Mesothelial cell of epicardium (in vitro differentiated cells): ENCODE data around the gene PNKD. TPM values are rescaled to one million over a fixed set of nuclear protein-coding genes. Genes with fewer than 3 reads are reported as not detected.
A peak's percentile ranks its signal among the peaks of the same experiment; 100 is the strongest.

Experiments
- DNase-seq, 2 experiments: peaks; one replicate each; pipeline ENCODE4 v3.0.0; 2021; ENCODE audit warnings: low spot score in 2 of 2; ENCODE audit not compliant: unreplicated experiment in 2 of 2
- H3K27ac Mint-ChIP-seq: 2 replicates; pipeline ENCODE4 v1.8.0; 2021; ENCODE audit warnings: mixed read lengths
- H3K27me3 Mint-ChIP-seq: 2 replicates; pipeline ENCODE4 v1.8.0; 2021; ENCODE audit warnings: low read depth, mixed read lengths
- H3K36me3 Mint-ChIP-seq: 2 replicates; pipeline ENCODE4 v1.8.0; 2021; ENCODE audit warnings: mixed read lengths
- H3K4me1 Mint-ChIP-seq: 2 replicates; pipeline ENCODE4 v1.8.0; 2021; ENCODE audit warnings: mixed read lengths
- H3K4me3 Mint-ChIP-seq: 2 replicates; pipeline ENCODE4 v1.8.0; 2021; ENCODE audit warnings: mild to moderate bottlenecking, moderate library complexity, mixed read lengths
- H3K9me3 Mint-ChIP-seq: 2 replicates; pipeline ENCODE4 v1.8.0; 2021; ENCODE audit warnings: mixed read lengths
- CTCF ChIP-seq: fragments of 200-600 bp; sonication (generic); IDR thresholded peaks from one replicate; pipeline ENCODE4 v1.5.0; 2021; ENCODE audit warnings: antibody characterized with exemption; ENCODE audit not compliant: unreplicated experiment
- total RNA-seq: library from RNA; stranded (reverse); gene quantifications from 3 replicates; pipeline ENCODE4 v1.2.1, GENCODE V29; 2021

Gene PNKD
- total RNA-seq, 1 donor from 2014 or later: 63.2 TPM

GRCh38 chr2:218281449-218281848, 11.1 kb downstream of the PNKD start:
- H3K27ac Mint-ChIP-seq: peak overlapping the region; percentile 76
- no peak overlapping the region for H3K4me3 Mint-ChIP-seq
- no peak for TF ChIP-seq CTCF
- no peaks in the 10 kb centered on the region for H3K9me3 Mint-ChIP-seq
- H3K27me3 Mint-ChIP-seq: no peaks in the 10 kb centered on the region
- H3K36me3 Mint-ChIP-seq: peaks cover 23% of the 10 kb centered on the region
- H3K4me1 Mint-ChIP-seq: peaks cover 31% of the 10 kb centered on the region
- DNase-seq: no peak

GRCh38 chr2:218282173-218282991, 12.1 kb downstream of the PNKD start:
- no peak for DNase-seq
- Mint-ChIP-seq H3K4me3 (no peak overlapping the region), H3K36me3 (peaks cover 16% of the 10 kb centered on the region), H3K27me3 (no peaks in the 10 kb centered on the region), H3K4me1 (peaks cover 41% of the 10 kb centered on the region), H3K27ac (peak overlapping the region; percentile 90), H3K9me3 (no peaks in the 10 kb centered on the region)
- TF ChIP-seq CTCF: no peak

GRCh38 chr2:218284106-218284811, 13.9 kb downstream of the PNKD start:
- H3K27ac Mint-ChIP-seq: peak overlapping the region; percentile 9
- no peaks in the 10 kb centered on the region for H3K27me3 Mint-ChIP-seq
- peaks cover 53% of the 10 kb centered on the region for H3K4me1 Mint-ChIP-seq
- no peaks in the 10 kb centered on the region for H3K9me3 Mint-ChIP-seq
- H3K36me3 Mint-ChIP-seq: peaks cover 12% of the 10 kb centered on the region
- no peak for DNase-seq
- no peak for TF ChIP-seq CTCF
- no peak overlapping the region for H3K4me3 Mint-ChIP-seq

- H3K27ac Mint-ChIP-seq: peak overlapping the region; percentile 97
- no peak overlapping the region for H3K4me3 Mint-ChIP-seq
- H3K36me3 Mint-ChIP-seq: peaks cover 3% of the 10 kb centered on the region
- no peaks in the 10 kb centered on the region for H3K27me3 Mint-ChIP-seq
- no peaks in the 10 kb centered on the region for H3K9me3 Mint-ChIP-seq
- H3K4me1 Mint-ChIP-seq: peaks cover 64% of the 10 kb centered on the region
- no peak for DNase-seq
- no peak for TF ChIP-seq CTCF
Observed at GRCh38 chr2:218285604-218286003, 15.3 kb downstream of the PNKD start.

GRCh38 chr2:218286570-218287459, 16.5 kb downstream of the PNKD start:
- Mint-ChIP-seq H3K27me3 (no peaks in the 10 kb centered on the region), H3K4me3 (peak overlapping the region; percentile 46), H3K27ac (peak overlapping the region; percentile 97), H3K36me3 (no peaks in the 10 kb centered on the region), H3K4me1 (peaks cover 74% of the 10 kb centered on the region), H3K9me3 (no peaks in the 10 kb centered on the region)
- no peak for TF ChIP-seq CTCF
- peak; percentile 53 to 69 for DNase-seq
